Chondrocyte (in vitro differentiated cells): ENCODE data around the gene OR2Y1. TPM values are rescaled to one million over a fixed set of nuclear protein-coding genes. Genes with fewer than 3 reads are reported as not detected.
"Not testable (repeated sequence)": the region's sequence is repeated elsewhere in the genome, so short reads cannot be mapped to it uniquely, and the experiment has no call there.

Experiments
- DNase-seq: peaks from one replicate; pipeline ENCODE4 v3.0.0; 2021; ENCODE audit warnings: mixed read lengths, low spot score
- H3K27ac Mint-ChIP-seq: one replicate; pipeline ENCODE4 v1.8.0; 2021; ENCODE audit warnings: mild to moderate bottlenecking, moderate library complexity, mixed read lengths; ENCODE audit not compliant: unreplicated experiment
- H3K27me3 Mint-ChIP-seq: 2 replicates; pipeline ENCODE4 v1.8.0; 2021; ENCODE audit warnings: low read depth, mixed read lengths
- H3K36me3 Mint-ChIP-seq: 2 replicates; pipeline ENCODE4 v1.8.0; 2021; ENCODE audit warnings: low read depth, mixed read lengths
- H3K4me1 Mint-ChIP-seq: 2 replicates; pipeline ENCODE4 v1.8.0; 2021; ENCODE audit warnings: low read depth, mild to moderate bottlenecking, mixed read lengths
- H3K4me3 Mint-ChIP-seq: one replicate; pipeline ENCODE4 v1.8.0; 2021; ENCODE audit warnings: mild to moderate bottlenecking, moderate library complexity, mixed read lengths; ENCODE audit not compliant: unreplicated experiment
- H3K9me3 Mint-ChIP-seq: 2 replicates; pipeline ENCODE4 v1.8.0; 2021; ENCODE audit warnings: low read depth, mixed read lengths
- CTCF ChIP-seq: fragments of 200-600 bp; sonication (generic); IDR thresholded peaks from 2 replicates; pipeline ENCODE4 v1.5.0; 2021; ENCODE audit warnings: antibody characterized with exemption, mild to moderate bottlenecking, moderate library complexity
- long read RNA-seq: library from polyadenylated mRNA; stranded (forward); transcript quantifications from one replicate; pipeline ENCODE4 v2.0.0, GENCODE V29; 2021
- total RNA-seq: library from RNA; stranded (reverse); gene quantifications from 3 replicates; pipeline ENCODE4 v1.2.1, GENCODE V29; 2021

OR2Y1 gene
- not detected in 3 replicates for total RNA-seq
- long read RNA-seq = 0 reads

GRCh38 chr5:180739958-180740357 lies at the start of gene OR2Y1:
TSS of gene OR2Y1 (minus strand) at chr5:180740058. CDS start at chr5:180740058, 0 bp downstream.
- Mint-ChIP-seq H3K4me1 (no peaks in the 10 kb centered on the region), H3K27me3 (peaks cover 15% of the 10 kb centered on the region), H3K4me3 (no peak within 1 kb of the TSS), H3K27ac (no peak within 1 kb of the TSS), H3K9me3 (no peaks in the 10 kb centered on the region), H3K36me3 (no peaks in the 10 kb centered on the region)
- no peak for DNase-seq
- no peak for TF ChIP-seq CTCF

- not testable (repeated sequence) for H3K4me3 Mint-ChIP-seq, H3K27me3 Mint-ChIP-seq, H3K9me3 Mint-ChIP-seq, H3K36me3 Mint-ChIP-seq
- peak; percentile 63 for DNase-seq
- Mint-ChIP-seq H3K4me1 (peaks cover 59% of the 10 kb centered on the region), H3K27ac (peak overlapping the region; percentile 22)
Observed at GRCh38 chr5:180788651-180789410, 49.0 kb upstream of the OR2Y1 start.

- TF ChIP-seq CTCF = no peak
- H3K9me3 Mint-ChIP-seq = no peaks in the 10 kb centered on the region
- peak overlapping the region; percentile 98 for H3K27ac Mint-ChIP-seq
- H3K4me1 Mint-ChIP-seq = peaks cover 52% of the 10 kb centered on the region
- DNase-seq = peak; percentile 87
- no peak overlapping the region for H3K4me3 Mint-ChIP-seq
- H3K36me3 Mint-ChIP-seq = peaks cover 7% of the 10 kb centered on the region
- H3K27me3 Mint-ChIP-seq = no peaks in the 10 kb centered on the region
Observed at GRCh38 chr5:180787711-180788431, 48.0 kb upstream of the OR2Y1 start.

- Mint-ChIP-seq H3K27ac (peak overlapping the region; percentile 98), H3K36me3 (peaks cover 6% of the 10 kb centered on the region), H3K4me1 (peaks cover 52% of the 10 kb centered on the region), H3K4me3 (peak overlapping the region; percentile 61), H3K9me3 (no peaks in the 10 kb centered on the region), H3K27me3 (no peaks in the 10 kb centered on the region)
- DNase-seq = peak; percentile 46
- TF ChIP-seq CTCF = no peak
Observed at GRCh38 chr5:180786531-180787398, 46.9 kb upstream of the OR2Y1 start.

GRCh38 chr5:180785794-180786221 lies 46.0 kb upstream of the OR2Y1 start:
- Mint-ChIP-seq H3K9me3 (no peaks in the 10 kb centered on the region), H3K4me3 (peak overlapping the region; percentile 61), H3K36me3 (peaks cover 5% of the 10 kb centered on the region), H3K27me3 (no peaks in the 10 kb centered on the region), H3K4me1 (peaks cover 52% of the 10 kb centered on the region), H3K27ac (peak overlapping the region; percentile 98)
- TF ChIP-seq CTCF = no peak
- peak; percentile 85 for DNase-seq
